ENCODE measurements around the gene SHB. TPM values are rescaled to one million over a fixed set of nuclear protein-coding genes. Genes with fewer than 3 reads are reported as not detected.

The SHB gene
- total RNA-seq, 1 experiment from 2014 or later: 23.8 TPM

DNA sequence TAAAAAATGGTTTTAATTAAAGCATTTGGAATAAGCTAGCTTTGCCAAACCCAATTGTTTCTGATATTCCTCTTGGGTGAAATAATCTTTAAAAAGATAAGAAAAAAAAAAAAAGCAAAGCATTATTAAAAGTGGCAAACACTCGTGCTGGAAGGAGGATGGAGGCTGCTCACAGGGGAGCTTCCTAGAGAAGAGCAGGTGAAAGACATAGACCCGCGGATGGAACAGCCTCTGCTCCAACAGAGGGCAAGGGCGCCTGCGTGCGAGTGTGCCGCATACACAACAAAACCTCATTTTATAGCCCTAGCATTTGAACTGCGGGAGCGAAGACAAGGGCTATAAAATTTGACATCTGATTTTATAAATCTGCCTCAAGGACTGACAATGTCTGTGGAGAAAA is 131.7 kb downstream of the SHB start:
- H3K36me3 ChIP-seq (ENCODE audit: low read depth): no peaks in the 10 kb centered on the region
- H3K79me2 ChIP-seq (ENCODE audit: low read depth): peaks cover 61% of the 10 kb centered on the region
- H3F3A ChIP-seq (ENCODE audit: insufficient read depth, low read depth): peaks cover 24% of the 10 kb centered on the region; the same call in 1 of the 2 replicates
- H3K27ac ChIP-seq: peak overlapping the region; percentile 35
- H3K4me2 ChIP-seq: peak overlapping the region; percentile 21; the same call in 1 of the 2 replicates
- no TSS peak for BruUV-seq (replicated peaks)
- H4K20me1 ChIP-seq (ENCODE audit: insufficient read depth): no peaks in the 10 kb centered on the region; the same call in 1 of the 2 replicates
- intact Hi-C loops (cut with micrococcal nuclease; ENCODE audit: unreplicated experiment): loop anchor here (5.0 kb wide), 1 partner anchor 625 kb away; no protein-coding TSS in a partner anchor
- H2AFZ ChIP-seq: no peak overlapping the region
- no peaks in the 10 kb centered on the region for H3K27me3 ChIP-seq (ENCODE audit: insufficient read depth, low read depth)
- ChIA-PET POLR2A (ENCODE audit: unreplicated experiment) (interaction anchor here (0.6 kb wide), 1 partner anchor 289 kb away, joined by 3 read pairs; no protein-coding TSS in a partner anchor), CTCF (interaction anchor here (0.5 to 0.7 kb wide), 2 partner anchors 13 to 458 kb away, joined by 4 read pairs; no protein-coding TSS in a partner anchor)
- H3K9me2 ChIP-seq (ENCODE audit: insufficient read depth): no peaks in the 10 kb centered on the region
- H3K4me3 ChIP-seq: no peak overlapping the region
- TF ChIP-seq EZH2 (IDR thresholded peaks at IDR 0.05; ENCODE audit: low read depth): no peak
- TF ChIP-seq, protein P1, sequence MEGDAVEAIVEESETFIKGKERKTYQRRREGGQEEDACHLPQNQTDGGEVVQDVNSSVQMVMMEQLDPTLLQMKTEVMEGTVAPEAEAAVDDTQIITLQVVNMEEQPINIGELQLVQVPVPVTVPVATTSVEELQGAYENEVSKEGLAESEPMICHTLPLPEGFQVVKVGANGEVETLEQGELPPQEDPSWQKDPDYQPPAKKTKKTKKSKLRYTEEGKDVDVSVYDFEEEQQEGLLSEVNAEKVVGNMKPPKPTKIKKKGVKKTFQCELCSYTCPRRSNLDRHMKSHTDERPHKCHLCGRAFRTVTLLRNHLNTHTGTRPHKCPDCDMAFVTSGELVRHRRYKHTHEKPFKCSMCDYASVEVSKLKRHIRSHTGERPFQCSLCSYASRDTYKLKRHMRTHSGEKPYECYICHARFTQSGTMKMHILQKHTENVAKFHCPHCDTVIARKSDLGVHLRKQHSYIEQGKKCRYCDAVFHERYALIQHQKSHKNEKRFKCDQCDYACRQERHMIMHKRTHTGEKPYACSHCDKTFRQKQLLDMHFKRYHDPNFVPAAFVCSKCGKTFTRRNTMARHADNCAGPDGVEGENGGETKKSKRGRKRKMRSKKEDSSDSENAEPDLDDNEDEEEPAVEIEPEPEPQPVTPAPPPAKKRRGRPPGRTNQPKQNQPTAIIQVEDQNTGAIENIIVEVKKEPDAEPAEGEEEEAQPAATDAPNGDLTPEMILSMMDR (conservative IDR thresholded peaks at IDR 0.05): no peak
- H3K4me1 ChIP-seq (replicated peaks; ENCODE audit: insufficient read depth): peaks cover 41% of the 10 kb centered on the region
- no peaks in the 10 kb centered on the region for H3K9me3 ChIP-seq (ENCODE audit: insufficient read depth, low read depth)
- DNase-seq: no peak

DNA sequence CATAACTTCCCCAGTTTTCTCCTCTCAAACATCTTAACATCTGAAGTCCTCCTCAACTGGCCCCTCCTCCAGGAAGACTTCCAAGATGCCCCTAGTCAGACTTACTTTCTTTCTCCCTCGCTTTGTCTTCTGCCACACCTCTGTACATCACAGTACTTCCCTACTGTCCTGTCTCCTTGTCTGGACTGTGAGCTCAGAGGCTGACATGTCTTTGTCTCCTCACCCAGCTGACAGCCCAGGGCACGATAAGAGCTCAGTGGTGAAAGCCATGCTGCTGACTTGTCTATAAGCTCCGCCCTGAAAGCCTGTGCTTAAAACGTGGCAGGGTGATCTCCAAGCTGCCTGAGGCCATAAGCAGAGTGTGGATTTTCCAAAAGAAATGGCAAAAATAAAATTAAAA is 132.1 kb downstream of the SHB start:
- no peak for DNase-seq

DNA sequence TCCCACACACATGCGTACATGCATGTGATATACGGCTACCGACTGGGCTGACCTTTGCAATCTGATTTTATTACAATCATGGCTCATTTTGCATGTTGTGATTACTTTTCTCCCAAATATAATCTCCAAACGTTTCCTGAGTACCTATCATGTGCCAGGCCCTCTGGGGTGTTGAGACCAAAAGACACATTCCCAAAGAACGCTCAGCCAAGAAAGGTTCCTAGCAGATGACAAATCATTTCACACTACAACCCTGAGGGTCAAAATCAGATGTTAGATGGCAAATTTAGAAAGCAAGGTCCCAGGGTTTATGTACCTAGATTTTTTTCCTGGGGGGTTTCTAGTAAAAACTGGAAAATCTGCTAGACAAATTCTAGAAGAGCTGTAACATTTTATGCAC is 132.7 kb downstream of the SHB start:
- H3K4me3 ChIP-seq: no peak overlapping the region
- no peak overlapping the region for H3K4me2 ChIP-seq
- H3K79me2 ChIP-seq (ENCODE audit: low read depth): peaks cover 55% of the 10 kb centered on the region
- H2AFZ ChIP-seq: no peak overlapping the region
- H4K20me1 ChIP-seq (ENCODE audit: insufficient read depth): no peaks in the 10 kb centered on the region; the same call in 1 of the 2 replicates
- peaks cover 31% of the 10 kb centered on the region for H3K4me1 ChIP-seq (replicated peaks; ENCODE audit: insufficient read depth)
- no peaks in the 10 kb centered on the region for H3K9me3 ChIP-seq (ENCODE audit: insufficient read depth, low read depth)
- H3K9me2 ChIP-seq (ENCODE audit: insufficient read depth): no peaks in the 10 kb centered on the region
- no peak overlapping the region for H3K27ac ChIP-seq
- no peak for DNase-seq
- TF ChIP-seq EZH2 (IDR thresholded peaks at IDR 0.05; ENCODE audit: low read depth): no peak
- H3K36me3 ChIP-seq (ENCODE audit: low read depth): no peaks in the 10 kb centered on the region
- intact Hi-C loops (cut with micrococcal nuclease; ENCODE audit: unreplicated experiment): loop anchor here (5.0 kb wide), 1 partner anchor 624 kb away; no protein-coding TSS in a partner anchor
- peaks cover 25% of the 10 kb centered on the region; the same call in 1 of the 2 replicates for H3F3A ChIP-seq (ENCODE audit: insufficient read depth, low read depth)
- no TSS peak for BruUV-seq (replicated peaks)
- ChIA-PET CTCF (no interaction called here), POLR2A (ENCODE audit: unreplicated experiment) (no interaction called here)
- H3K27me3 ChIP-seq (ENCODE audit: insufficient read depth, low read depth): no peaks in the 10 kb centered on the region

More for the DNA sequence above, 132.1 kb downstream of the SHB start:
- ChIA-PET POLR2A (ENCODE audit: unreplicated experiment) (interaction anchor here (0.6 kb wide), 1 partner anchor 290 kb away, joined by 3 read pairs; no protein-coding TSS in a partner anchor), CTCF (interaction anchor here (0.5 to 0.7 kb wide), 2 partner anchors 14 to 458 kb away, joined by 4 read pairs; no protein-coding TSS in a partner anchor)
- Histone ChIP-seq H4K20me1 (ENCODE audit: insufficient read depth) (no peaks in the 10 kb centered on the region; the same call in 1 of the 2 replicates), H3K36me3 (ENCODE audit: low read depth) (no peaks in the 10 kb centered on the region), H3K4me3 (no peak overlapping the region), H3K79me2 (ENCODE audit: low read depth) (peaks cover 57% of the 10 kb centered on the region), H3K9me2 (ENCODE audit: insufficient read depth) (no peaks in the 10 kb centered on the region), H3K4me2 (no peak overlapping the region), H3K27me3 (ENCODE audit: insufficient read depth, low read depth) (no peaks in the 10 kb centered on the region), H3K4me1 (replicated peaks; ENCODE audit: insufficient read depth) (peaks cover 37% of the 10 kb centered on the region), H3K27ac (no peak overlapping the region), H2AFZ (no peak overlapping the region), H3F3A (ENCODE audit: insufficient read depth, low read depth) (peaks cover 21% of the 10 kb centered on the region; the same call in 1 of the 2 replicates), H3K9me3 (ENCODE audit: insufficient read depth, low read depth) (no peaks in the 10 kb centered on the region)
- intact Hi-C loops (cut with micrococcal nuclease; ENCODE audit: unreplicated experiment): loop anchor here (5.0 kb wide), 1 partner anchor 625 kb away; no protein-coding TSS in a partner anchor
- TF ChIP-seq, protein P1 (conservative IDR thresholded peaks at IDR 0.05): no peak
- no peak for TF ChIP-seq EZH2 (IDR thresholded peaks at IDR 0.05; ENCODE audit: low read depth)
- BruUV-seq (replicated peaks): no TSS peak
